ENCODE data around the gene USP49. TPM values are rescaled to one million over a fixed set of nuclear protein-coding genes. Genes with fewer than 3 reads are reported as not detected.

Gene USP49
- total RNA-seq, 3 donors from 2014 or later (not counting 1 experiment from before 2014, with no cell fraction given): 6.4 to 15.1 (median 11.5) TPM

DNA sequence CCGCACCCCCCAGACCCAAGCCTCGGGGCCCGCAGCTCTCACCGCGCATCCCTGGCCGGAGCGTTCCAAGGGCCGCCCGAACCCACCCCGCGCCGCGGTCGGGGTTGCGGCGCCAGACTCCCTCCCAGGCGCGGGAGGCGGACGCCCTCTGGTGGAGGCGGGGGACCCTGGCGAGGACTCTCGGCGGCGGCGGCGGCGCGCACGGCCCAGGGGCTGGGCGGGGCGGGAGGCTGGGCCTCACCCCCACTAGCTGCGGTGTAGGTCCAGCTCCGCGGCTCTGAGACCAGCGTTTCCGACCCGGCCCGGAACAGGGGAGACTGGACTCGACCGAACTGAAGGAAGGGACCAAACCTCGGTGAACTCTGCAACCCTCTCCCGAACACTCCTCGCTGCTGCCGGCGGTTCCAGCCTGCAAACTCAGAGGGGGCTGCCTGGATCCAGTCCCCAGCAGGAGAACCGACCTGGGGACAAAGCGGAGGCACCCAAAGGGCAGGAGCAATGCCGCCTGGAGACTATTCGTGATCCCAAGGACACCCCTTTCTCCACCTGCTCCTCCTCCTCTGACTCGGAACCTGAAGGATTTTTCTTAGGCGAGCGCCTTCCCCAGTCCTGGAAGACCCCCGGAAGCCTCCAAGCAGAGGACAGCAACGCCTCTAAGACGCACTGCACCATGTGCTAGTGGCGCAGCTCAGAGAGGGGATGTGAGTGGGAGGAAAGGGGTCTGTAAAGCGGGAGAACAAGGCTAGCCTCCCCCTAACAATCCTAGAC is 108.5 kb downstream of the USP49 start:
- peaks cover 0 to 25% of the 10 kb centered on the region in 2 donors for H3K4me1 Mint-ChIP-seq
- intact Hi-C loops (cut with micrococcal nuclease): loop anchor here (1.0 to 10.0 kb wide), 5 partner anchors 52 to 758 kb away; partner anchors contain the start of genes BYSL, MED20, MRPS10 and TFEB
- no peaks in the 10 kb centered on the region for H3K9me3 Mint-ChIP-seq

DNA sequence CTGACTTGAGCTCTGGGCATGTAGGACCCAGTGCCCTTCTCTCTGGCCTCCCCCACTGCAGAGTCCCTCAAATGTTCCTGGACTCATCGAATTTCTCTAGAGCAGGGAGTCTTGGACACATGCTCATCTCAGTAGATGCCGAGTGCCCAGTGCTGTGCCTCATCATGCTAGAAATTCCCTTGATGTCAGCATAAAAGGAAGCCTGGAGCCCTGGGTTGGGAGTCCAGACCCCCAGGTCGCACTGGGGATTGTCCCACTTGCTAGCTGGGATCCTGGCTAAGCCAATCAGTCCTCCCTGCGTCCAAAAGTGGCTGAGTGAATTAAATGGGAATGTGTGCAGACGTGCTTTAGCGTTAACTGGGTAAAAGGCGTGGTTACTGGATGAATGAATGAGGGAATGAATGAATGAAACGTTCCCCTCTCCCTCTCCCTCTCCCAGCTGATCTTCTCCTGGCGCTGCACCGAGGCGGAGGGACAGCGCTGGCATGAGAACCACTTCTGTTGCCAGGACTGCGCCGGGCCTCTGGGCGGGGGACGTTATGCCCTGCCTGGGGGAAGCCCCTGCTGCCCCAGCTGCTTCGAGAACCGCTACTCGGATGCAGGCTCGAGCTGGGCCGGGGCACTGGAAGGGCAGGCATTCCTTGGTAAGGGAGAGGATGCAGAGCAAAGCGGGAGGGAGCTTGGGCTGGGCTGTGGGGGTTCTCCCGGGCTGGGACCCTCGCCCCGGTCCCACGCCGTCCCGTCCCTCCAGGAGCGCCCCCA is 109.3 kb downstream of the USP49 start:
- Histone ChIP-seq H3K36me3 (ENCODE audit: control insufficient read depth, insufficient read depth, low read length) (peaks cover 16% of the 10 kb centered on the region), H3K4me1 (ENCODE audit: control insufficient read depth, insufficient read depth, low read length) (peaks cover 37% of the 10 kb centered on the region), H3K27me3 (ENCODE audit: control insufficient read depth, insufficient read depth, low read length) (no peaks in the 10 kb centered on the region), H3K27ac (ENCODE audit: low read length) (no peak overlapping the region), H3K9me3 (ENCODE audit: control insufficient read depth, insufficient read depth, low read length) (no peaks in the 10 kb centered on the region), H3K4me3 (ENCODE audit: low read length) (no peak overlapping the region)
- DNase-seq (no peak), ATAC-seq (no peak)
- H3K9me3 Mint-ChIP-seq: no peaks in the 10 kb centered on the region
- intact Hi-C loops (cut with micrococcal nuclease): loop anchor here (2.0 to 10.0 kb wide), 3 partner anchors 51 to 759 kb away; partner anchors contain the start of genes MRPS10 and TFEB
- TF ChIP-seq, protein P1, sequence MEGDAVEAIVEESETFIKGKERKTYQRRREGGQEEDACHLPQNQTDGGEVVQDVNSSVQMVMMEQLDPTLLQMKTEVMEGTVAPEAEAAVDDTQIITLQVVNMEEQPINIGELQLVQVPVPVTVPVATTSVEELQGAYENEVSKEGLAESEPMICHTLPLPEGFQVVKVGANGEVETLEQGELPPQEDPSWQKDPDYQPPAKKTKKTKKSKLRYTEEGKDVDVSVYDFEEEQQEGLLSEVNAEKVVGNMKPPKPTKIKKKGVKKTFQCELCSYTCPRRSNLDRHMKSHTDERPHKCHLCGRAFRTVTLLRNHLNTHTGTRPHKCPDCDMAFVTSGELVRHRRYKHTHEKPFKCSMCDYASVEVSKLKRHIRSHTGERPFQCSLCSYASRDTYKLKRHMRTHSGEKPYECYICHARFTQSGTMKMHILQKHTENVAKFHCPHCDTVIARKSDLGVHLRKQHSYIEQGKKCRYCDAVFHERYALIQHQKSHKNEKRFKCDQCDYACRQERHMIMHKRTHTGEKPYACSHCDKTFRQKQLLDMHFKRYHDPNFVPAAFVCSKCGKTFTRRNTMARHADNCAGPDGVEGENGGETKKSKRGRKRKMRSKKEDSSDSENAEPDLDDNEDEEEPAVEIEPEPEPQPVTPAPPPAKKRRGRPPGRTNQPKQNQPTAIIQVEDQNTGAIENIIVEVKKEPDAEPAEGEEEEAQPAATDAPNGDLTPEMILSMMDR (IDR thresholded peaks at IDR 0.05): no peak
- H3K36me3 Mint-ChIP-seq: peaks cover 8% of the 10 kb centered on the region
- whole genome bisulfite sequencing (ENCODE audit: insufficient coverage): 38% methylated on average over 25 of the region's 29 CpGs
- peaks cover 0 to 3% of the 10 kb centered on the region in 2 donors for H3K27me3 Mint-ChIP-seq (ENCODE audit: low read depth in 2 of 2)
- H3K27ac Mint-ChIP-seq: peak overlapping the region in 1 of 2 donors; percentile 96
- H3K4me3 Mint-ChIP-seq: peak overlapping the region; percentile 81
- H3K4me1 Mint-ChIP-seq: peaks cover 0 to 31% of the 10 kb centered on the region in 2 donors

More for the DNA sequence above, 108.5 kb downstream of the USP49 start:
- Mint-ChIP-seq H3K4me3 (peak overlapping the region; percentile 94), H3K27me3 (ENCODE audit: low read depth in 2 of 2) (no peaks in the 10 kb centered on the region), H3K27ac (peak overlapping the region; percentile 92 to 96), H3K36me3 (peaks cover 8% of the 10 kb centered on the region)
- peak overlapping the region; percentile 92 for H3K27ac ChIP-seq (ENCODE audit: low read length)
- WGBS (ENCODE audit: insufficient coverage): under 1% methylated on average over 58 of the region's 58 CpGs
- H3K27me3 ChIP-seq (ENCODE audit: control insufficient read depth, insufficient read depth, low read length): no peaks in the 10 kb centered on the region
- ATAC-seq (peak; percentile 74 to 86 (median 77)), DNase-seq (peak; percentile 87 to 91)
- H3K4me3 ChIP-seq (ENCODE audit: low read length): peak overlapping the region; percentile 86
- H3K4me1 ChIP-seq (ENCODE audit: control insufficient read depth, insufficient read depth, low read length): peaks cover 30% of the 10 kb centered on the region
- H3K36me3 ChIP-seq (ENCODE audit: control insufficient read depth, insufficient read depth, low read length): peaks cover 21% of the 10 kb centered on the region
- TF ChIP-seq, protein P1 (IDR thresholded peaks at IDR 0.05): peak; percentile 69
- H3K9me3 ChIP-seq (ENCODE audit: control insufficient read depth, insufficient read depth, low read length): no peaks in the 10 kb centered on the region

DNA sequence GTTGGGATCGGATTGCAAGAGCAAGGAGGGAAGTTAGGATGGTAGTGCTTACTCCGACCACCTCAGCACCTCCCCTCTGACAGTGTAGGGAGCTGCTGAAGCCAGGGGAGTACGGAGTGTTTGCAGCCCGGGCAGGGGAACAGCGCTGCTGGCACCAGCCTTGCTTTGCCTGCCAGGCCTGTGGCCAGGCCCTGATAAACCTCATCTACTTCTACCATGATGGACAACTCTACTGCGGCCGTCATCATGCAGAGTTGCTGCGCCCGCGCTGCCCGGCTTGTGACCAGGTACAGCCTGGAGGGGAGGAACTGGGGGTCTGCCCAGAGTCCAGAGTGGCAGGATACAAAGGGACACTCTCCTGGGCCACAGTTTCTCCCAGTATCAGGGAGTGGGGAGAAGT is 109.9 kb downstream of the USP49 start:
- no peaks in the 10 kb centered on the region for H3K27me3 ChIP-seq (ENCODE audit: control insufficient read depth, insufficient read depth, low read length)
- WGBS (ENCODE audit: insufficient coverage): over 99% methylated on average over 11 of the region's 11 CpGs
- intact Hi-C loops (cut with micrococcal nuclease): loop anchor here (10.0 kb wide), 1 partner anchor 760 kb away; no protein-coding TSS in a partner anchor
- H3K27ac ChIP-seq (ENCODE audit: low read length): no peak overlapping the region
- peaks cover 40% of the 10 kb centered on the region for H3K4me1 ChIP-seq (ENCODE audit: control insufficient read depth, insufficient read depth, low read length)
- H3K4me3 Mint-ChIP-seq: peak overlapping the region; percentile 81
- H3K4me3 ChIP-seq (ENCODE audit: low read length): no peak overlapping the region
- DNase-seq (no peak), ATAC-seq (no peak)
- H3K9me3 ChIP-seq (ENCODE audit: control insufficient read depth, insufficient read depth, low read length): no peaks in the 10 kb centered on the region
- H3K4me1 Mint-ChIP-seq: peaks cover 0 to 32% of the 10 kb centered on the region in 2 donors
- TF ChIP-seq, protein P1 (IDR thresholded peaks at IDR 0.05): no peak
- H3K27ac Mint-ChIP-seq: no peak overlapping the region
- H3K9me3 Mint-ChIP-seq: no peaks in the 10 kb centered on the region
- H3K27me3 Mint-ChIP-seq (ENCODE audit: low read depth in 2 of 2): peaks cover 0 to 3% of the 10 kb centered on the region in 2 donors
- peaks cover 10% of the 10 kb centered on the region for H3K36me3 ChIP-seq (ENCODE audit: control insufficient read depth, insufficient read depth, low read length)
- peaks cover 7% of the 10 kb centered on the region for H3K36me3 Mint-ChIP-seq

All from natural killer cell (primary cell).